ENCODE measurements around the gene ZNF69.

DNA sequence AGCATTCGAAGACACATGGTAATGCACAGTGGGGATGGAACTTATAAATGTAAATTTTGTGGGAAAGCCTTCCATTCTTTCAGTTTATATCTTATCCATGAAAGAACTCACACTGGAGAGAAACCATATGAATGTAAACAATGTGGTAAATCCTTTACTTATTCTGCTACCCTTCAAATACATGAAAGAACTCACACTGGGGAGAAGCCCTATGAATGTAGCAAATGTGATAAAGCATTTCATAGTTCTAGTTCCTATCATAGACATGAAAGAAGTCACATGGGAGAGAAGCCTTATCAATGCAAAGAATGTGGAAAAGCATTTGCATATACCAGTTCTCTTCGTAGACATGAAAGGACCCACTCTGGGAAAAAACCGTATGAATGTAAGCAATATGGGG lies 61.1 kb downstream of the ZNF69 start:
- no peak for TF ChIP-seq CTCF (IDR thresholded peaks at IDR 0.05)
- TF ChIP-seq ZFX (IDR thresholded peaks at IDR 0.05; ENCODE audit: borderline replicate concordance), result no peak
